Esophagus muscularis mucosa (tissue), 4 donors: ENCODE results near the gene CISD3. TPM values are rescaled to one million over a fixed set of nuclear protein-coding genes. Genes with fewer than 3 reads are reported as not detected.
A peak's percentile ranks its signal among the peaks of the same experiment; 100 is the strongest.

ENCODE experiments used
- DNase-seq: peaks from one replicate; pipeline ENCODE4 v3.0.0-alpha.2; 2017; ENCODE audit errors: extremely low spot score
- H3K27ac ChIP-seq, 4 donors: fragments of 200-600 bp; sonication (generic); replicated peaks in 1 of 4; 1 replicate in 3 of 4; 2 replicates in 1 of 4; pipeline ENCODE4 v1.5.1; 2016 to 2019; ENCODE audit warnings: mild to moderate bottlenecking in 1 of 4
- H3K27me3 ChIP-seq, 4 donors: fragments of 200-600 bp; sonication (generic); one replicate each; pipeline versions ENCODE4 v1.5.1 to v1.6.0; 2016 to 2019
- H3K36me3 ChIP-seq, 4 donors: fragments of 200-600 bp; sonication (generic); one replicate each; pipeline ENCODE4 v1.5.1; 2016 to 2019
- H3K4me1 ChIP-seq, 4 donors: fragments of 200-600 bp; sonication (generic); one replicate each; pipeline ENCODE4 v1.5.1; 2016 to 2019
- H3K4me3 ChIP-seq, 4 donors: fragments of 200-600 bp; sonication (generic); 1 replicate in 2 of 4; 2 replicates in 2 of 4; pipeline ENCODE4 v1.5.1; 2016 to 2019; ENCODE audit warnings: mild to moderate bottlenecking in 4 of 4, moderate library complexity in 1 of 4
- H3K9me3 ChIP-seq, 4 donors: fragments of 200-600 bp; sonication (generic); 1 replicate in 3 of 4; 2 replicates in 1 of 4; pipeline ENCODE4 v1.5.1; 2016 to 2019
- CTCF ChIP-seq, 3 experiments: fragments of 200-600 bp in 2 of 3; fragments of 450-650 bp in 1 of 3; sonication (generic) in 2 of 3; IDR thresholded peaks; one replicate each; pipeline ENCODE4 v1.5.1; 2017 to 2019; ENCODE audit warnings: antibody characterized with exemption in 3 of 3, mild to moderate bottlenecking in 2 of 3, moderate library complexity in 1 of 3
- EP300 ChIP-seq: sonication (generic); formaldehyde crosslinking; IDR thresholded peaks from one replicate; pipeline ENCODE4 v1.6.1; 2017; ENCODE audit warnings: antibody characterized with exemption
- POLR2A ChIP-seq: fragments of 450-650 bp; IDR thresholded peaks from one replicate; pipeline ENCODE4 v1.6.1; 2017; ENCODE audit warnings: antibody characterized with exemption, moderate library complexity, mild to moderate bottlenecking, low read depth
- POLR2AphosphoS5 ChIP-seq, 2 donors: sonication (generic); formaldehyde crosslinking; IDR thresholded peaks; one replicate each; pipeline ENCODE4 v1.6.1; 2017; ENCODE audit warnings: antibody characterized with exemption in 2 of 2
- WGBS: methylation state at CpG from one replicate; pipeline ENCODE4 v1.1.5; 2018; 5-methylcytosine and 5-hydroxymethylcytosine counted together
- intact Hi-C: fragments of 100-400 bp; cut with DNase I; formaldehyde crosslinking; loops from one replicate; pipeline ENCODE4 v1.15.1; 2023
- total RNA-seq, 4 donors: library from RNA; depleted of rRNA; stranded (reverse); fragments of >200 nt; gene quantifications; one replicate each; pipeline versions ENCODE4 v1.1.0 to v1.2.1, GENCODE V29; 2016

The CISD3 gene
- total RNA-seq, 4 donors from 2014 or later, result 10.1 to 18.5 (median 18.0) TPM

- Histone ChIP-seq H3K4me3 (no peak overlapping the region), H3K36me3 (peaks cover 55 to 100% (median 96%) of the 10 kb centered on the region in 4 donors), H3K27ac (no peak overlapping the region), H3K27me3 (no peaks in the 10 kb centered on the region), H3K9me3 (no peaks in the 10 kb centered on the region), H3K4me1 (peaks cover 0 to 10% (median 7%) of the 10 kb centered on the region in 4 donors)
- WGBS, result 78% methylated on average over 5 of the region's 5 CpGs
- intact Hi-C loops, result no loop called here
- no peak for DNase-seq
- TF ChIP-seq POLR2AphosphoS5 (IDR thresholded peaks at IDR 0.05) (no peak), EP300 (no peak), POLR2A (no peak), CTCF (IDR thresholded peaks at IDR 0.05) (no peak)
These were observed 36.2 kb downstream of the CISD3 start for GRCh38 chr17:38766341-38766740.

DNA sequence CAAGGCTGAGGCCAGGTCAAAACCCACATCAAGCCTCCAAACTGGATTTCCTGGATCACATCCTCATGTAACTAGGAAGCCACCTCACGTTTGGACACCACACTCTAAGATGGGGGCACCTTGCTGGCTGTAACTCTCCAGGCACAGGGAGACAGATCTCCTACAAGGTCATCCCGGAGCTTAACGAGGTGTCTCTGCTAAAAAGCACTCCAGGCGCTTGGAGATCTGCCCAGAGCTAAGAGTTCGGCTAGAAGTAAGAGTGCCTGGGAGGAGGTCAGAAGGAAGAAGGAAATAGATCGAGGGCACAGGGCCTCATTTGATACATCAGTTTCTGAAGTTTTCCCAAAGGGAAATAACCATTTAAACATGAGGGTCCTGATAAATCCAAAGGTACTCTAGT lies 38.3 kb downstream of the CISD3 start:
- DNase-seq, result no peak
- H3K27ac ChIP-seq, result peak overlapping the region in 1 of 4 donors; percentile 19

DNA sequence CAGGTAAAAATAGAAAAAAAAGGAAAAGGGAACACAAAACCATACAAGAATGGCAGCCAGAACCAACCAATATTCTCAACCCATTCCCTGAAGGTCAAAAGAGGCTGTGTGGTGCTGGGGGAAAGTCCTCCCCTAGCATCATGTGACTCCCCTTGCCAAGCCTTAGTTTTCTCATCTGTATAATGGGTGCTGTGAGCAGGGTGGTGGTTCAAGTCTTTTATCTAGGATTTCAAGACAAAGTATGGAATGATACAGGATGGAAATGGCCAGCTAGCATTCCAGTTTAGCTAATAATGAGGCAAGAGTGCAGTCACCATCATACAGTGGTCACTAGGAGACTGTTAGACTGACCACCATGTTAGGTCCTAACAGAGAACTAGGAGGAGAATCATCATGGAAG lies 43.1 kb downstream of the CISD3 start:
- TF ChIP-seq CTCF (IDR thresholded peaks at IDR 0.05), result no peak
- TF ChIP-seq POLR2A, result no peak
- TF ChIP-seq POLR2AphosphoS5 (IDR thresholded peaks at IDR 0.05), result no peak
- no peak for TF ChIP-seq EP300
- Histone ChIP-seq H3K27me3 (no peaks in the 10 kb centered on the region), H3K36me3 (peaks cover 83 to 100% (median 100%) of the 10 kb centered on the region in 4 donors), H3K4me1 (peaks cover 0 to 6% (median 5%) of the 10 kb centered on the region in 4 donors), H3K27ac (no peak overlapping the region), H3K4me3 (no peak overlapping the region), H3K9me3 (no peaks in the 10 kb centered on the region)
- intact Hi-C loops, result no loop called here
- no peak for DNase-seq

More for the DNA sequence above, 38.3 kb downstream of the CISD3 start:
- no peak for TF ChIP-seq POLR2A
- no peak for TF ChIP-seq EP300
- TF ChIP-seq CTCF (IDR thresholded peaks at IDR 0.05), result no peak
- TF ChIP-seq POLR2AphosphoS5 (IDR thresholded peaks at IDR 0.05), result no peak
- H3K4me3 ChIP-seq, result no peak overlapping the region
- intact Hi-C loops, result no loop called here
- no peaks in the 10 kb centered on the region for H3K27me3 ChIP-seq
- WGBS, result 57% methylated on average over 5 of the region's 6 CpGs
- no peaks in the 10 kb centered on the region for H3K9me3 ChIP-seq
- H3K4me1 ChIP-seq, result peaks cover 0 to 10% (median 7%) of the 10 kb centered on the region in 4 donors
- peaks cover 66 to 100% (median 96%) of the 10 kb centered on the region in 4 donors for H3K36me3 ChIP-seq

- intact Hi-C loops, result no loop called here
These were observed 47.6 kb downstream of the CISD3 start for GRCh38 chr17:38777641-38778250.

More at GRCh38 chr17:38777641-38778250, 47.6 kb downstream of the CISD3 start:
- WGBS, result 93% methylated on average over 6 of the region's 7 CpGs
- no peak overlapping the region for H3K4me3 ChIP-seq
- H3K4me1 ChIP-seq, result no peaks in the 10 kb centered on the region
- H3K27me3 ChIP-seq, result no peaks in the 10 kb centered on the region
- no peak for DNase-seq
- H3K27ac ChIP-seq, result no peak overlapping the region
- TF ChIP-seq CTCF (IDR thresholded peaks at IDR 0.05) (no peak), POLR2A (no peak), EP300 (no peak), POLR2AphosphoS5 (IDR thresholded peaks at IDR 0.05) (no peak)
- peaks cover 99 to 100% (median 100%) of the 10 kb centered on the region in 4 donors for H3K36me3 ChIP-seq
- no peaks in the 10 kb centered on the region for H3K9me3 ChIP-seq
